ENCODE data around the gene PLA2G12A. TPM values are rescaled to one million over a fixed set of nuclear protein-coding genes. Genes with fewer than 3 reads are reported as not detected.

PLA2G12A gene
- total RNA-seq, 1 donor from 2014 or later: 16.4 TPM

DNA sequence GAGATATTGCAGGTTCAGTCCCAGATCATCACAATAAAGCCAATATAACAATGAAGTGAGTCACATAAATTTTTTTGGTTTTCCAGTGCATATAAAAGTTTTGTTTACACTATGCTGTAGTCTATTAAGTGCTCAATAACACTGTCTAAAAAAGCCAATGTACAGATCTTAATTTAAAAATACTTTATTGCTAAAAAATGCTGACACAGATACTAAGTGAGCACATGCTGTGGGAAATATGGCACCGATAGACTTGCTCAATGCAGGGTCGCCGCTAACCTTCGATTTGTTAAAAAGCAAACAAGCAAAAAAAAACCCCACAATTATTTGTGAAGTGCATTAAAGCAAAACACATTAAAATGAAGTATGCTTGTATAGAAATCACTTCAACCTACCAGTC, 10.3 kb downstream of the PLA2G12A start:
- Mint-ChIP-seq H3K4me3 (ENCODE audit: unreplicated experiment) (no peak overlapping the region), H3K4me1 (ENCODE audit: low read depth, unreplicated experiment) (no peaks in the 10 kb centered on the region), H3K27ac (ENCODE audit: unreplicated experiment) (no peak overlapping the region), H3K36me3 (ENCODE audit: unreplicated experiment) (no peaks in the 10 kb centered on the region), H3K27me3 (ENCODE audit: unreplicated experiment) (no peaks in the 10 kb centered on the region), H3K9me3 (ENCODE audit: unreplicated experiment) (no peaks in the 10 kb centered on the region)
- no peak for DNase-seq
- TF ChIP-seq, protein P1, sequence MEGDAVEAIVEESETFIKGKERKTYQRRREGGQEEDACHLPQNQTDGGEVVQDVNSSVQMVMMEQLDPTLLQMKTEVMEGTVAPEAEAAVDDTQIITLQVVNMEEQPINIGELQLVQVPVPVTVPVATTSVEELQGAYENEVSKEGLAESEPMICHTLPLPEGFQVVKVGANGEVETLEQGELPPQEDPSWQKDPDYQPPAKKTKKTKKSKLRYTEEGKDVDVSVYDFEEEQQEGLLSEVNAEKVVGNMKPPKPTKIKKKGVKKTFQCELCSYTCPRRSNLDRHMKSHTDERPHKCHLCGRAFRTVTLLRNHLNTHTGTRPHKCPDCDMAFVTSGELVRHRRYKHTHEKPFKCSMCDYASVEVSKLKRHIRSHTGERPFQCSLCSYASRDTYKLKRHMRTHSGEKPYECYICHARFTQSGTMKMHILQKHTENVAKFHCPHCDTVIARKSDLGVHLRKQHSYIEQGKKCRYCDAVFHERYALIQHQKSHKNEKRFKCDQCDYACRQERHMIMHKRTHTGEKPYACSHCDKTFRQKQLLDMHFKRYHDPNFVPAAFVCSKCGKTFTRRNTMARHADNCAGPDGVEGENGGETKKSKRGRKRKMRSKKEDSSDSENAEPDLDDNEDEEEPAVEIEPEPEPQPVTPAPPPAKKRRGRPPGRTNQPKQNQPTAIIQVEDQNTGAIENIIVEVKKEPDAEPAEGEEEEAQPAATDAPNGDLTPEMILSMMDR (IDR thresholded peaks at IDR 0.05; ENCODE audit: partially characterized antibody, unreplicated experiment): no peak

DNA sequence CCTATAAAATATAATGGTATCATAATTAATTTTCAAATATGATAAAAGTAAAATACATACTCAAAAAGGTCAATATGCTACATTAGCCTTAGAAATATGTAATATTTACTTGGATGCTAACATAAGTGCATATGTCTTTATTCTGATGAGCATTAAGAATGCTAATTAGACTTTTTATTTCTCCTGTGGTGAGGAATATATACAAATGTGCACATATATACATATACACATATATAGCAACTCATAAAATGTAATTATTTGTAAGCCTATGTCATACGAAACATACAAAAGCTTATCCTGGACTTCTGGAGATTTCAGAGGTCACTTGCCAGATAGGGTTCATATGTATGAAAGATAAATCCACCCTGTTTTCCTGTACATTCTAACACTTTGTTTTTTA, 11.1 kb downstream of the PLA2G12A start:
- DNase-seq: no peak
- no peaks in the 10 kb centered on the region for H3K36me3 Mint-ChIP-seq (ENCODE audit: unreplicated experiment)
- H3K9me3 Mint-ChIP-seq (ENCODE audit: unreplicated experiment): no peaks in the 10 kb centered on the region
- no peak overlapping the region for H3K27ac Mint-ChIP-seq (ENCODE audit: unreplicated experiment)
- no peaks in the 10 kb centered on the region for H3K4me1 Mint-ChIP-seq (ENCODE audit: low read depth, unreplicated experiment)
- H3K27me3 Mint-ChIP-seq (ENCODE audit: unreplicated experiment): no peaks in the 10 kb centered on the region
- TF ChIP-seq, protein P1 (IDR thresholded peaks at IDR 0.05; ENCODE audit: partially characterized antibody, unreplicated experiment): no peak
- H3K4me3 Mint-ChIP-seq (ENCODE audit: unreplicated experiment): no peak overlapping the region

DNA sequence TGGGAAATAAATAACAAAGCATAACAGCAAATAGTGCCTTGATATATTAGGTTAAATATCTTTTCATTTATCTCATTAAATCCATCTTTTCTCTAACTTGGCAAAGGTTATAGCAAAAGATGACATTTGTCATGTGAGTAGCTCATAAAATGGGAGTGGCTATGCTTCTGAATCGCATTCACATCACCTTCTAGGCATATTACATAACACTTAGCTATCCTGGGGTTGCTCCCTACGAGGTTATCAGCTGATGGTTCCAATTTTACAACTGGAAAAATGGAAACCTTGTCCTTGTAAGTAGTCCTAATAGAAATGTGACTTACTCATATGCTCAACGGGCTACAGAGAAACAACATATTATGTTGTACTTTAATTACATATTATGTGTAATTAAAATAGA, 16.4 kb downstream of the PLA2G12A start:
- TF ChIP-seq, protein P1 (IDR thresholded peaks at IDR 0.05; ENCODE audit: partially characterized antibody, unreplicated experiment): no peak
- Mint-ChIP-seq H3K4me3 (ENCODE audit: unreplicated experiment) (no peak overlapping the region), H3K36me3 (ENCODE audit: unreplicated experiment) (no peaks in the 10 kb centered on the region), H3K27me3 (ENCODE audit: unreplicated experiment) (no peaks in the 10 kb centered on the region), H3K27ac (ENCODE audit: unreplicated experiment) (no peak overlapping the region), H3K4me1 (ENCODE audit: low read depth, unreplicated experiment) (no peaks in the 10 kb centered on the region), H3K9me3 (ENCODE audit: unreplicated experiment) (no peaks in the 10 kb centered on the region)
- no peak for DNase-seq

DNA sequence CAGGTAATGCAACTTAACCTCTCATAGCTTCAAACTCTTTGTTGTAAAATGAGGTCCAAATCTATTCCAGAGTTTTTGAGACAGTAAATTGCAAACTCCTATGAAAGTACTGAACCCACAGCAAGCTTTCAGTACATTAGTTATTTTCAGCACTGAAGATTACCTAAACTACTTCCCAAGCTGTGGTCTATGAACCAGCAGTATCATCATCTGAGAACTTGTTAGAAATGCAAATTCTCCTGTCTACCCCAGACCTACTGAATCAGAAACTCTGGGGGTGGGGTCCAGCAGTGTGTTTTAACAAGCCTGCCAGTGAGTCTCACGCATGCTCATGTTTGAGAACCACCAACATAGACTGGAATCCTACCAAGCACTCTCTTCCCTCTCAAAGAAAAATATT, 20.9 kb downstream of the PLA2G12A start:
- Mint-ChIP-seq H3K27ac (ENCODE audit: unreplicated experiment) (no peak overlapping the region), H3K27me3 (ENCODE audit: unreplicated experiment) (no peaks in the 10 kb centered on the region), H3K36me3 (ENCODE audit: unreplicated experiment) (no peaks in the 10 kb centered on the region), H3K9me3 (ENCODE audit: unreplicated experiment) (no peaks in the 10 kb centered on the region), H3K4me1 (ENCODE audit: low read depth, unreplicated experiment) (peaks cover under 1% of the 10 kb centered on the region), H3K4me3 (ENCODE audit: unreplicated experiment) (no peak overlapping the region)
- DNase-seq: no peak
- TF ChIP-seq, protein P1 (IDR thresholded peaks at IDR 0.05; ENCODE audit: partially characterized antibody, unreplicated experiment): no peak

DNA sequence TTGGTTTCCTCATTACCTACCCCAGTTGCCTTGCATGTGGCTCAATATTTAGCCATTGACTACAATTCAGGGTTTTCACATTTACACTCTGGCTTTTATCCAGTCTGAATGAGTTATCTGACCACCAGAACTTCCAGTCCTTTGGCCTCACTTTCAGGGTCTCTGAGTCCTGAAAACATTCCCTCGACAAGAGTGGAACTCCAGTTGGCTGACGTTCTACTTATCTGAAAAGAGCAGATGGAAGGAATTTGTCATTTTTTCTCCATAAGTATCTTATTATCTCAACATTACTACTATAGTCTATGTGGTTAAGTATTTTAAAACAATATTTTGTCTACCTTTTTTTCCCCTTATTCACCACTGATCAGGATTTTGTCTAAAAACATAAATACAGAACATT, 21.4 kb downstream of the PLA2G12A start:
- Mint-ChIP-seq H3K36me3 (ENCODE audit: unreplicated experiment) (no peaks in the 10 kb centered on the region), H3K9me3 (ENCODE audit: unreplicated experiment) (no peaks in the 10 kb centered on the region), H3K27ac (ENCODE audit: unreplicated experiment) (no peak overlapping the region), H3K4me3 (ENCODE audit: unreplicated experiment) (no peak overlapping the region), H3K4me1 (ENCODE audit: low read depth, unreplicated experiment) (peaks cover 4% of the 10 kb centered on the region), H3K27me3 (ENCODE audit: unreplicated experiment) (peaks cover 3% of the 10 kb centered on the region)
- TF ChIP-seq, protein P1 (IDR thresholded peaks at IDR 0.05; ENCODE audit: partially characterized antibody, unreplicated experiment): no peak
- no peak for DNase-seq

All from glutamatergic neuron (in vitro differentiated cells).